ENCODE results near the gene MTTP. TPM values are rescaled to one million over a fixed set of nuclear protein-coding genes. Genes with fewer than 3 reads are reported as not detected.

The MTTP gene
- total RNA-seq, 6 experiments from 2014 or later: 91.6 to 134 (median 112) TPM

DNA sequence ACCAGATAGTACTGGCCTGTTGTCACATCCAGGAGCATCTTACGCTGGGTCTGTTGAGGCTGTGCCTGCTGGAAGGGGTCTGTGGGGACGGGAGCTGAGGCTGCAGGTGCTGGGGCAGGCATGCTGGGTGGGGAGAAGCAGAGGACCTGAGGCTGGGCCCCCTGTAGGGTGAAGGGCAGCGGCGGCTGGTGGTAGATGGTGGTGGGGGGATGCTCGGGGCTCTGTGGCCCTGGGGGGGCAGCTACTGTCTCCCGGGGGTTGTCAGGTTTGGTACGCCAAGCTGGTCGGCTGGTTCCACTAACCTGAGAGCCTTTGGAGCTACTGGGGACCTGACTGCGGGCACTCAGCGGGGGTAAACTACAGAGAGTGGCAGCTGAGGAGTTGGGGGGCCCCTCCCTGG is 75.2 kb downstream of the MTTP start:
- no peak for DNase-seq
- 90% methylated on average over 2 of the region's 10 CpGs for WGBS (ENCODE audit: insufficient coverage, low coverage, low lambda C conversion rate, missing lambda C conversion rate)
- TF ChIP-seq POLR2A (IDR thresholded peaks at IDR 0.05): no peak
- TF ChIP-seq, protein P1, sequence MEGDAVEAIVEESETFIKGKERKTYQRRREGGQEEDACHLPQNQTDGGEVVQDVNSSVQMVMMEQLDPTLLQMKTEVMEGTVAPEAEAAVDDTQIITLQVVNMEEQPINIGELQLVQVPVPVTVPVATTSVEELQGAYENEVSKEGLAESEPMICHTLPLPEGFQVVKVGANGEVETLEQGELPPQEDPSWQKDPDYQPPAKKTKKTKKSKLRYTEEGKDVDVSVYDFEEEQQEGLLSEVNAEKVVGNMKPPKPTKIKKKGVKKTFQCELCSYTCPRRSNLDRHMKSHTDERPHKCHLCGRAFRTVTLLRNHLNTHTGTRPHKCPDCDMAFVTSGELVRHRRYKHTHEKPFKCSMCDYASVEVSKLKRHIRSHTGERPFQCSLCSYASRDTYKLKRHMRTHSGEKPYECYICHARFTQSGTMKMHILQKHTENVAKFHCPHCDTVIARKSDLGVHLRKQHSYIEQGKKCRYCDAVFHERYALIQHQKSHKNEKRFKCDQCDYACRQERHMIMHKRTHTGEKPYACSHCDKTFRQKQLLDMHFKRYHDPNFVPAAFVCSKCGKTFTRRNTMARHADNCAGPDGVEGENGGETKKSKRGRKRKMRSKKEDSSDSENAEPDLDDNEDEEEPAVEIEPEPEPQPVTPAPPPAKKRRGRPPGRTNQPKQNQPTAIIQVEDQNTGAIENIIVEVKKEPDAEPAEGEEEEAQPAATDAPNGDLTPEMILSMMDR (IDR thresholded peaks at IDR 0.05): no peak
- peak in 1 of 4 donors; percentile 7 for ATAC-seq
- Histone ChIP-seq H3K4me3 (no peak overlapping the region), H3K36me3 (no peaks in the 10 kb centered on the region), H3K4me1 (peaks cover 0 to 6% (median 0%) of the 10 kb centered on the region in 4 donors), H3K27me3 (no peaks in the 10 kb centered on the region), H3K9me3 (no peaks in the 10 kb centered on the region), H3K27ac (no peak overlapping the region)
- intact Hi-C loops (cut with DNase I): no loop called here

DNA sequence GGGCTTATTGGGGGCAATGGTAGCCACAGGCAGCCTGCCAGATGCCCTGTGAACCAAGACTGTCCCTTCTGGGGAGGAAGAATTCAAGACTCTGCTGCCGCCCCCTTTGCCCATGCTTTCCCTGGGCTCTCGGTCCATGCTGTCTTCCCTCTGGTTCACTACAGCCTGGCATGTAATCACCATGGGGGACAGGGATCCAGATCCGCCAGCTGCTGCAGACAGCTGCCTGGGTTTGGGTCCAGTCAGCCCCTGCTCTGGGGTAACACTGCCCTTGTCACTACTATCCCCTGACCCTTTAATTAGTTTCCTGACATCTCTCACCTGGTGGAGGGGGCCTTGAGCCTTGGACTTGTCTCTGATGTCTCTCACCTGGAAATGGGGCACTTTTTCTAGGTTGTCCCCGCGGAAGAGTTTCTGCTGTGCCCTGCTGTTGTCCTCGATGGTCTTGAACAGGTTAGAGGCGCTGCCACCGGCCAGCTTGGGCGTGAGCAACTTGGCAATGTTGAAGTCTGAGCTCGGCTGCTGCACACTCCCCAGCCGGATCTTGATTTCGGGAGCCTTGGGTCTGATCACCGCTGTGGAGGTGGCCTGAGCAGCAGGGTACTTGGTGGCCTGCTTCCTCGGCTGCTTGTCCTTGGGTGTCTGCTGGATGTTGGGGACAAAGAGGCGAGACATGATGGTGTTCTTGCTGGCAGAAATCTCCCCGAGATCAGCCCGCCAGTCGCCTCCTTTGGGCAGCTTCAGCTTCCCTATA is 76.6 kb downstream of the MTTP start:
- no peaks in the 10 kb centered on the region for H3K9me3 ChIP-seq
- 92% methylated on average over 5 of the region's 18 CpGs for WGBS (ENCODE audit: insufficient coverage, low coverage, low lambda C conversion rate, missing lambda C conversion rate)
- no peak for ATAC-seq

DNA sequence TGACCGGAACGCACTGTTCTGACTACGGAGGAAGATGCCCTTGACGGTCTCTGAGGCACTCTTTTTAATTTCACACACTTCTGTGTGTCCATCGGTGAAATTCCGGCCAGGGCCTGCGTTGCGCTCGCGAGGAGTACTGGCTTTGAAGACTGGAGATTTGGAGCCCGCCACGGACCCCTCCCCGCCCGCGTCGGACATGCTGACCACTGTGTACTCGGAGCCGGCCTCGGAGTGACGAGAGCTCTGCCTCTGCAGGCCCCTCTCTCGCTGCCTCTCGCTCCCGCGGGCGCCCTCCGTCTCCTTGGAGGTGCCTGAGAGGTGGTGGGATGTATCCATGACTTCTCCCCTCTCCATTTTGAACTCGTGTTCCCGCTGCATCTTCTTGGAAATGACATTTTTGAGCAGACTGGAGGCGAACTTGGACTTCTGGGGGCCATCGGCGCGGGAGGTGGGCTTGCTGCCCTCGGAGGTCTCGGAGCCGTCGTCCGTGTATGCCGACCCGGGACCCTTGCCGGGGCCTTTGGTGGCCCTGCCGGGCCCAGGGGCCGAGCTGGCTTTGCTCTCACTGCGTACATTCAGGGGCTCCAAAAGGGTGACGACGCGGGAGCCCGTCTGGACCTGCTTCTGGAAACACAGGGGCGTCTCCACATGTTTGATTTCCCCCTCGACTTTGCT is 77.3 kb downstream of the MTTP start:
- Histone ChIP-seq H3K27me3 (no peaks in the 10 kb centered on the region), H3K4me3 (no peak overlapping the region), H3K9me3 (no peaks in the 10 kb centered on the region), H3K27ac (no peak overlapping the region), H3K4me1 (no peaks in the 10 kb centered on the region), H3K36me3 (no peaks in the 10 kb centered on the region)
- intact Hi-C loops (cut with DNase I): no loop called here
- WGBS (ENCODE audit: insufficient coverage, low coverage, low lambda C conversion rate, missing lambda C conversion rate): 91% methylated on average over 13 of the region's 49 CpGs
- DNase-seq (no peak), ATAC-seq (no peak)
- TF ChIP-seq, protein P1 (IDR thresholded peaks at IDR 0.05): no peak
- no peak for TF ChIP-seq POLR2A (IDR thresholded peaks at IDR 0.05)

More for the DNA sequence above, 76.6 kb downstream of the MTTP start:
- intact Hi-C loops (cut with DNase I): no loop called here
- no peak overlapping the region for H3K4me3 ChIP-seq
- H3K4me1 ChIP-seq: no peaks in the 10 kb centered on the region
- H3K36me3 ChIP-seq: no peaks in the 10 kb centered on the region
- no peak for DNase-seq
- H3K27ac ChIP-seq: no peak overlapping the region
- TF ChIP-seq, protein P1 (IDR thresholded peaks at IDR 0.05): no peak
- H3K27me3 ChIP-seq: no peaks in the 10 kb centered on the region

DNA sequence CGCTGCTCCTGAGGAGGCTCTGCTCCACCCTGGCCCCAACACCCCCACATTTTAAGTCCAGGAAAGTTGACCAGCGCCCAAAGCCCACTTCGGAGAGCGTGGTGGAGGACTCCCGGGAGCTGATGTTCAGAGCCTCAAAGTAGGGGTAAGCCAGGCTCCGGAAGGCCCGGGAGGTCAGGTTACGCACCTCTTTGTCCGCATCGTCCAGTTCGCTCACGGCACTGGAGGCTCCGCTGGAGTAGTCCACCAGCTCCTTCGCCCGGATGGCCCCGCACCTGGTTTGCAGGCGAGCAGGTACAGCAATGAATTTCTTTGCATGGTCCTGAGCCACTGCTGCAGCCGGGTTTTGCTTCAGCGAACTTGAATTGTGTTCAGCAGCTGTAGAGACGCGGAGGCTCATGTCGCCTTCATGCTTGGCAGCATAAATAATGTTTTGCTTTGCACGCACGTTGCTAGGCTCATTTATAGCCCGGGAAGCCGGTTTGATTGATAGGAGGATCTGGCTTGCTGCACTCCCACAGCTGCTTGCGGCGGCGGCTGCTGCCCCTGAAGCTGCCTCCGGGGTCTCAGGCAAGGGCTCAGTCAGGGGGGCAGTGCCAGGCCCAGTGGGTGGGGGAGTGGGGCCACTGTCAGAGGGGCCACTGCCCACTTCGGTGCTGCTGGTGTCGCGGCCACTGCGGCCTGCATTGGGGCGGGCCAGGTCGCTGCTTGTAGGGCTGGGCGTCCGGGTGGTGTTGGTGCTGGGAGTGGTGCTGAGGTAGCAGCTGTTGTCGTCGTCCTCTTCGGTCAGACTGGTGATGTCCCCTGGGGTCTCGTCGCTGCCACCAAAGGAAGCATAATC is 78.2 kb downstream of the MTTP start:
- ATAC-seq: no peak
- TF ChIP-seq, protein P1 (IDR thresholded peaks at IDR 0.05): no peak
- TF ChIP-seq POLR2A (IDR thresholded peaks at IDR 0.05): no peak
- H3K27me3 ChIP-seq: no peaks in the 10 kb centered on the region
- no peaks in the 10 kb centered on the region for H3K4me1 ChIP-seq
- 84% methylated on average over 5 of the region's 43 CpGs for WGBS (ENCODE audit: insufficient coverage, low coverage, low lambda C conversion rate, missing lambda C conversion rate)
- no peaks in the 10 kb centered on the region for H3K9me3 ChIP-seq
- H3K4me3 ChIP-seq: no peak overlapping the region
- intact Hi-C loops (cut with DNase I): no loop called here
- no peak overlapping the region for H3K27ac ChIP-seq
- no peak for DNase-seq
- no peaks in the 10 kb centered on the region for H3K36me3 ChIP-seq
